ENCODE results near the gene NTRK2.
"Not testable (repeated sequence)": the region's sequence is repeated elsewhere in the genome, so short reads cannot be mapped to it uniquely, and the experiment has no call there.

The NTRK2 gene

GRCh38 chr9:84858364-84858763 lies 188.8 kb downstream of the NTRK2 start:
- no peak for DNase-seq

GRCh38 chr9:84860249-84861115 lies 191.0 kb downstream of the NTRK2 start:
- DNase-seq, result no peak

DNA sequence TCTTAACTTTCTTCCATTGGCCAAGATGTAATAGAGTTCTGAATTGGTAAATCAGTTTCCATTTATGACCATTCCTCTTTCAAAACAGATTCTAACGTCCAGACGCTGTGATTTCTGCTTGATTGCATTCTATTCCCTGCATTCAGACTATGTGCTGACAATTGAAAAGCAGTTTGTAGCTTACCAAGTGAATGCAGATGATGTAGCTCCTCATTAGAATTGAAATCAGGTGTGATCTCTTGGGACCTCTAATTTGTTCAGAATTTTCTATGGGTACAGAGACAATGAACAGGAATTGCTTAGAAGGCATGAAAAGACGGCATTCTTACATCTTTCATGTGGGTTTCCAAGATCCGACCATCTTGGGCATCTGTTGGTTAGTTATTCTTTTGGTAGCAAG lies 191.9 kb downstream of the NTRK2 start:
- no peak for DNase-seq

- no peak for DNase-seq
Measured at GRCh38 chr9:84862308-84862707, 192.8 kb downstream of the NTRK2 start.

DNA sequence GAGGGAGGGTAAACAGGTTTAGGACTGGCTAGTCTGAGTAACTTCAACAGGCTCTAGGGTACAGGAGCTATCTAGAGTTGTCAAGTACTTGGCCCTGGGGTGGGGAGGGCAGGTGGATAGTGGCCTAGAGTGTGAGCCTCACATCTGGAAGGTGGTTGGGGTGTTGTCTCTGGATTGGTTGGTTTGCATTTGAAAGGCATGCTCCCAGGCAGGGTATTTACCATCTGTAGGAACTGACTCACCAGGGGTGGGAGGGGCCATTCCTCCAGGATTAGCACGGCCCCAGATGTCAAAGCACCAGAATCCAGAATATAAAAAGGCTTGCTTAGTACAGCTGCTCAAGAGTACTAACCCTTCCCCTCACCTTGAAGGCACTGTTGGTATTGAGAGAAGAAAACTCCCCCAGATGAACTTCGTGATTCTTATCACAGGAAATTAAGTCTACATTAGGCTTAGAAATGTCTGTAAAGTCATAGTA lies 193.3 kb downstream of the NTRK2 start:
- no peak for DNase-seq

DNA sequence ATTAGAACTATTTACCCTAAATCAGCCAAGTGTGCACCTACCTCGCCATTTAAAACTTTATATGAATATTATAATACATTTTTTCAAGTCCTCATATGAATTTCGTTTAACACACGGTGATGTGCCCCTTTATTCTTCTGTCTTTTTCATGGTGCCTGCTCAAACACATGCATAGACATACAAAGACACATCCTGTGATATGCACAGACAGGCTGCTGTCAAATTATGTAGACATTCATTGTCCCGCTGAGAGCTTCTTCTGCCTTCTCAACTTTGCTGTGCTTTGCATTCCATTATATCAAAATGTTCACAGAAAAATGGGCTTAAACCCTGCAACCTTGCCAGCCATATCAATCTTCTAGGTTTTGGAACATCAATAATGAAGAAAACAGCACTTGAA lies 193.8 kb downstream of the NTRK2 start:
- no peak for DNase-seq

DNA sequence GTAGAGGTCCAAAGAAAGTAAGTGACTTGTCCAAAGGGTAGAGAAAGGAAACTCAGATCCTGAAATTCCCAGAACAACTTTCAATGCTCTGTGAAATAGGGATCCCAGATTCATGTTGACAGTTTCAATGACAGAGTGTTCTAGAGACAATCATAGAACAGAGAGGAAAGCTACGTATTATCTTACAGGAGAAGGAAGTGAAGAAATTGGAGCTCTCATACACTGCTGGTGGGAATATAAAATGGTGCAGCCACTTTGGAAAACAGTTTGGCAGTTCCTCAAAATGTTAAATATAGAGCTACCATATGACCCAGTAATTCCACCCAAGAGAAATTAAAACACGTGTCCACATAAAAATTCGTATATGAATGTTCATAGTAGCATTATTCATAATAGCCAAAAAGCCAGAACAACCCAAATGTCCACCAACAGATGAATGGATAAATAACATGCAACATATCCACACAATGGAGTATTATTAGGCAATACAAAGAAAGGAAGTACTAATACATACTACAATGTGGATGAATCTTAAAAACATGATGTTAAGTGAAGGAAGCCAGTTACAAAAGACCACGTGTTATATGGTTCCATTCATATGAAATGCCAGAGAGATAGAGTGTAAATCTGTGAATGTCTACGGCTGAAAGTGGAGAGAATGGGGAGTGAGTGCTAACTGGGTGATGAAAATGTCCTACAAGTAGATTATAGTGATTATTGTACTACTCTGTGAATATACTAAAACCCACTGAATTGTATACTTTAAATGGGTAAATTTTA lies 197.1 kb downstream of the NTRK2 start:
- no peak for DNase-seq

GRCh38 chr9:84867186-84867585 lies 197.7 kb downstream of the NTRK2 start:
- DNase-seq, result no peak

DNA sequence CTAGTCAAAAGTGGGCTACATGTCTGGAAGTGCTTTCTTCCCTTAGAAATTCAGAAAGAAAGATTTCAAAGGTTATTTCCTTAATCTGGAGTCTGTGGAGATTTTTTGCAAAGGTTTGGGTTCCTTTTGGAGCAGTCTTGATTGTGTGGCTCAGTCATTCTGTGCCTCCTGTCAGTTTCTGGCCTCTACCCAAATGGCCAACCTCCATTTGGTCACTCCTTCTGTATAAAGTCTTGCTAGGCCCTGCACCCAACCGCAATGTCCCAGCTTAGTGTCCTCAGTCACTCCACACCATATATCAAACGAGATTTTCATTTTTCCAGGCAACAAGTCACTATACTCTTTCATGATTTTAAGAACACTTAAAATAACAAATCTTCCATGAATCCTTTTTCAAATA lies 199.6 kb downstream of the NTRK2 start:
- DNase-seq, result no peak

DNA sequence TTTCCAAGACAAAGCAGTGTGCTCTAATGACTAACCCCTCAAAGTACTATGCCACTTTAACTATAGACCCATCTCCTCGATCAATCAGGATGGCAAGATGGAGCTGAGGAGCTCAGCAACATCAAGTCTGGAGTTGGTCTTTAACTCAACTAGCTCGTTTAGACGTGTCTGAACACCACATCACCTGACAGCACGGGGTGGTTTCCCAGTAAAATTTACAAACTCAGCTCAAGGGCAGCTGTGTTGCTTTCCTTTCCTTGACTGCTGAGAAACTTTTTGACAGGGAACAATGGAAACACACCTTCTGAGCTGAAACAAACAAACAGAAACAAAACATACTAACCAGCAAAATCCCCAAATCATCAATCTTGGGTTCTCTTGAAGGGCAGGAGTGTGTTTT lies 202.5 kb downstream of the NTRK2 start:
- no peak for DNase-seq

DNA sequence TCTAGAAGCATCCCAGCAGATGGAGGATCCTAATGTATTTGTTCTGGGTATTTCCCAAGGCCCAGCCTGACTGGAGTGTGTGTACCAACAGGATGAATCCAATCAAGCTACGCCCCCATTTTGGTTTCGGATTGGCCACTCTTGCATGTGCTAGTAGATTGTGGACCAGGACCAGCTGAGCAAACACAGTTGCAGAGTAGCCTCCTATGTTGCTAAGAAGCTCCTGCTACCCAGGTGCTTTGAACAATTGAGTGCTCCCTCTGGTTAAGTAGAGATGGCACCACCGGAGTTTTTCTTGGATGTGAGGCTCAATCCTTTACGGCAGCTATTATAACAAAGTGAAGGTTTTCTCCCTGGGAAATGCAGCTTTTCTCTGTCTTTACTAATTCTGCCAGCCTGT lies 204.5 kb downstream of the NTRK2 start:
- no peak for DNase-seq

DNA sequence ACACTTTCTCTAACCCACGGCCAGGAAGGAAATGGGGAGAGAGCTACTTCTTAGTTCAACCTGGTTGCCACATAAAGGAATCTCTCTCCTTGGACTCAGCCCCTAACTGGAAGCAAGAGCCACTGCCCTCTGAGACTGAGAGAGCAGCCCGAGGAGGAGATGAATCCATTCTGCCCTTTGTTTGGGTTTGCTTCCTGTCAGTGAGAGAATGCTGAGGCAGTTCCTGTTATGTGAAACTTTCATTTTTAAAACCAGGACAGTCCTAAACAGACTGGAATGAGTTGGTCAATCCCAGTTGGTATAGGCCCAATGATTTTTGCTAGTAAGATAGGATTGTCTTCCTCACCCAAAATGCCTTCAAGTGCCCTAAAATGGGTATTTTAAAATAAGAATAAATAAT lies 205.1 kb downstream of the NTRK2 start:
- peak; percentile 3 for DNase-seq

- no peak for DNase-seq
Measured at GRCh38 chr9:84875193-84875592, 205.7 kb downstream of the NTRK2 start.

GRCh38 chr9:84879631-84880030 lies 210.1 kb downstream of the NTRK2 start:
- DNase-seq, result no peak

DNA sequence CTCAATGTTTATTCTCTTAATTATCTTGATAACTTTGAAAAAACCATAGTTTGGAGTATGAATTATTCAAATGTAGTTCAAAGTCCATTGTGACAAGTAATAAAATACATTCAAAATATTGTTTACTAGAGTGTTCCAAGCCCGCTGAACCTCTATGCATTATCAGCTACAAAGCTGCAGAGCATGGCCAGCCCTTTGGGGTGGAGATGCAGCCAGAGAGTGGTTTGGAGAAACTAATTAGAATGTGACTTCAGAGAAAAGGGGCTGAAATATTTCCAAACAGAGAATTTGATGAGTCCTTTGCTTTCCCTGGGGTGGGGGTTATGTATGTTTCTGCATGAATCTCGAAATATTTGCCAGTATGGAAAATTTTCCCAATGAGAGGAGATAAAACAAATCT lies 211.3 kb downstream of the NTRK2 start:
- no peak for DNase-seq

DNA sequence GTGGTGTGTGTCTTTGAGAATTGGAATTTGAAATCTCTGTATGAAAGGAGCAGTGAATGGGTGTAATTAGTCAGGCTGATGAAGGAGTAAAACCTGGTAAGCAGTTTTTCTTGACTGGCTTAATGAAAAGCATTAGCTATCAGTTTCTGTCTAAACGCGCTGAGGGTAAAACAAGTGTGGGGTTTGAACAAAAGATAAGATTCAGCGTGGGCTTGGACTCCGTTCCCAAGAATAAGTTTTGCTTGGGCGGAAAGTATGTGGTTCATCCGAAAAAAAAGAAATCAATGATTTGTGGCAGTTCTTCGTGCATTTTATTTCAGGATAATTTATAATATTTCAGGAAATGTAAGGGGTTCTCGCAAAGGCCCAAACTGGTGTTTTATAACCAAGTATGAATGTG lies 217.3 kb downstream of the NTRK2 start:
- DNase-seq, result no peak

DNA sequence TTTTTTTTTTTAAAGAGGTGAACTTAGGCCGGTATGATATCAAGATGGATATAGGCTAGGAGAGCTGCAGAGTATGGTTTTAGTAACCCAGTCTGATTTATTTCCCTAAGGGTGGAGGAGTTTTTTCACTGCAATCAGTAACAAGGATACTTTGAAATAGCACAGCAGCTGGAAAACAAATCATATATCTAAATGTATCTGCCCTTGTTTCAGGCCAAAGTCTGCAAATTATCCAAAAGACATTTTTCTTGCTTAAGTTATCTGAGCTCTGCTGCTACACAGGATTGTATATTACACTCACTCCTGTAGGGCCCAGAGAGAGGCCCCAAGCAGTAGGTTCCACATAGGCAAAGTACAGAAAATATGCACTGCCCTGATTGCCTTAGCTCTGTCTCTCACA lies 222.4 kb downstream of the NTRK2 start:
- DNase-seq, result no peak

- DNase-seq, result no peak
Measured at GRCh38 chr9:84893419-84894128, 224.0 kb downstream of the NTRK2 start.

- DNase-seq, result no peak
Measured at GRCh38 chr9:84894859-84895258, 225.3 kb downstream of the NTRK2 start.

- DNase-seq, result no peak
Measured at GRCh38 chr9:84897362-84898094, 228.0 kb downstream of the NTRK2 start.

- no peak for DNase-seq
Measured at GRCh38 chr9:84898188-84898587, 228.7 kb downstream of the NTRK2 start.

GRCh38 chr9:84898618-84899017 lies 229.1 kb downstream of the NTRK2 start:
- not testable (repeated sequence) for DNase-seq

DNA sequence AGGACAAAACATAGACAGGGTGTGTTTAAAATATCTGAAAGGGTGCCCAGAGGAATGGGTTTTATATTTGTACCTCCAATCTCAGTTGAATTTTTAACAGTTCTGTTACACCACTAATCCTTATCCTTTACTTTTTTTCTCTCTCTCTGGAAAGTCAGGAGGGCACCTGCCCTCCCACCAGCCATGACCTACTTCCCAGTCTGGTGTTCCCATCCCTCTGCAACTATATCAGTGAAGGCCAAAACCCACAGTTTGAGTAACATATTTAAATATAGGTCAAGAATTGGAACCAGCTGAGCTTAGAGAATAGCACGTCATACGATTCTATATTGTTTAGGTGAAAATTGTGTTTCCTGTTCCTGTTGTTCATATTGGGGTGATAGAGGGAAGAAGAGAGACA lies 229.8 kb downstream of the NTRK2 start:
- no peak for DNase-seq
